ENCODE results near the gene TANGO2. TPM values are rescaled to one million over a fixed set of nuclear protein-coding genes. Genes with fewer than 3 reads are reported as not detected.

TANGO2 gene
- total RNA-seq, 3 donors from 2014 or later, result 17.5 to 29.7 (median 27.6) TPM

GRCh38 chr22:20019661-20020532 lies 1.0 kb upstream of the TANGO2 start:
- Histone ChIP-seq H3K4me1 (ENCODE audit: low read depth) (peaks cover 21% of the 10 kb centered on the region), H3K9me3 (no peaks in the 10 kb centered on the region), H3K4me3 (no peak overlapping the region), H3K36me3 (ENCODE audit: low read depth) (no peaks in the 10 kb centered on the region)
- no peak for TF ChIP-seq CTCF (IDR thresholded peaks at IDR 0.05)
- ATAC-seq, result no peak
- intact Hi-C loops (cut with DNase I, micrococcal nuclease), result no loop called here
- peak in 2 of 3 donors; percentile 23 to 43 for DNase-seq

- Histone ChIP-seq H3K36me3 (ENCODE audit: low read depth) (no peaks in the 10 kb centered on the region), H3K9me3 (no peaks in the 10 kb centered on the region), H3K4me1 (ENCODE audit: low read depth) (peaks cover 15% of the 10 kb centered on the region), H3K4me3 (peak overlapping the region; percentile 75)
- no peak for TF ChIP-seq CTCF (IDR thresholded peaks at IDR 0.05)
- DNase-seq (peak in 2 of 3 donors; percentile 45 to 51), ATAC-seq (peak; percentile 29)
- intact Hi-C loops (cut with DNase I, micrococcal nuclease), result no loop called here
Observed at GRCh38 chr22:20021196-20022181, 579 bp downstream of the TANGO2 start.

- no peak for TF ChIP-seq CTCF (IDR thresholded peaks at IDR 0.05)
- Histone ChIP-seq H3K4me3 (no peak overlapping the region), H3K4me1 (ENCODE audit: low read depth) (peaks cover 11% of the 10 kb centered on the region), H3K9me3 (no peaks in the 10 kb centered on the region), H3K36me3 (ENCODE audit: low read depth) (no peaks in the 10 kb centered on the region)
- no peak for ATAC-seq
- intact Hi-C loops (cut with DNase I, micrococcal nuclease), result no loop called here
- no peak for DNase-seq
Observed at GRCh38 chr22:20022231-20022977, 1.5 kb downstream of the TANGO2 start.

- intact Hi-C loops (cut with DNase I, micrococcal nuclease), result no loop called here
- DNase-seq (peak in 1 of 3 donors; percentile 15), ATAC-seq (no peak)
- Histone ChIP-seq H3K9me3 (no peaks in the 10 kb centered on the region), H3K4me1 (ENCODE audit: low read depth) (peaks cover 10% of the 10 kb centered on the region), H3K4me3 (no peak overlapping the region), H3K36me3 (ENCODE audit: low read depth) (no peaks in the 10 kb centered on the region)
- TF ChIP-seq CTCF (IDR thresholded peaks at IDR 0.05), result no peak
Observed at GRCh38 chr22:20022978-20023613, 2.2 kb downstream of the TANGO2 start.

- Histone ChIP-seq H3K4me3 (no peak overlapping the region), H3K4me1 (ENCODE audit: low read depth) (peaks cover 10% of the 10 kb centered on the region), H3K9me3 (no peaks in the 10 kb centered on the region), H3K36me3 (ENCODE audit: low read depth) (no peaks in the 10 kb centered on the region)
- ATAC-seq, result no peak
- TF ChIP-seq CTCF (IDR thresholded peaks at IDR 0.05), result no peak
- intact Hi-C loops (cut with DNase I, micrococcal nuclease), result no loop called here
- peak in 1 of 3 donors; percentile 43 for DNase-seq
Observed at GRCh38 chr22:20024225-20024624, 3.3 kb downstream of the TANGO2 start.

Data from mucosa of descending colon (tissue), 3 donors.